Pancreas (tissue), 10 donors: ENCODE measurements around the gene ZNF224. TPM values are rescaled to one million over a fixed set of nuclear protein-coding genes. Genes with fewer than 3 reads are reported as not detected.

Experiments
- ATAC-seq, 4 donors: fragments of 200-7000 bp; cut with Tn5 transposase; one replicate each; pipeline versions ENCODE4 v1.8.0 to v1.9.1; 2020; ENCODE audit warnings: mild to moderate bottlenecking in 4 of 4, moderate library complexity in 4 of 4
- DNase-seq, 6 donors: peaks; one replicate each; pipeline ENCODE4 v3.0.0-alpha.2; 2020
- FAIRE-seq: peaks from 2 replicates; lab custom pipeline; 2012; peaks lifted over from hg19 to GRCh38; lab: Jason Lieb, UNC
- H3K27ac ChIP-seq, 4 donors: fragments of 200-600 bp; sonication (generic); 1 replicate in 3 of 4; 2 replicates in 1 of 4; pipeline versions ENCODE4 v1.5.0 to v1.8.0; 2020
- H3K27me3 ChIP-seq, 4 donors: fragments of 200-600 bp; one replicate each; pipeline ENCODE4 v1.8.0; 2021
- H3K36me3 ChIP-seq, 3 donors: fragments of 200-600 bp; sonication (generic) in 1 of 3; one replicate each; pipeline versions ENCODE4 v1.5.0 to v1.8.0; 2020 to 2021
- H3K4me1 ChIP-seq, 3 donors: fragments of 200-600 bp; one replicate each; pipeline ENCODE4 v1.8.0; 2021
- H3K4me3 ChIP-seq, 4 donors: fragments of 200-600 bp; sonication (generic) in 2 of 4; one replicate each; pipeline versions ENCODE4 v1.5.0 to v1.8.0; 2020 to 2021
- H3K9me3 ChIP-seq, 4 donors: fragments of 200-600 bp; one replicate each; pipeline ENCODE4 v1.8.0; 2021
- WGBS, 2 donors: extraction: QIAGEN DNeasy Blood & Tissue Kit; methylation state at CpG; one replicate each; pipeline ENCODE4 v1.1.7; 2013; 5-methylcytosine and 5-hydroxymethylcytosine counted together
- intact Hi-C, 3 donors: fragments of 100-400 bp; cut with DNase I; formaldehyde crosslinking; loops; one replicate each; pipeline versions ENCODE4 v1.11.1 to v1.14.2; 2022
- polyA plus RNA-seq, 2 donors: library from polyadenylated mRNA; stranded (reverse); fragments of 200-250 nt; gene quantifications; one replicate each; pipeline ENCODE4 v1.2.3, GENCODE V29; 2013
- total RNA-seq, 6 donors: library from RNA; stranded (reverse); fragmentation: NEBNext Ultra II Directional in 4 of 6; extraction: Animal tissue kit (Norgen Biotek cat#: 25700) in 4 of 6; gene quantifications; one replicate each; pipeline versions ENCODE4 v1.2.1 to v1.2.4, GENCODE V29; 2021 to 2023
- TF ChIP-seq, protein P1 (sequence below), 4 donors: fragments of 200-600 bp; sonication (generic) in 3 of 4; IDR thresholded peaks; one replicate each; pipeline versions ENCODE4 v1.5.0 to v1.8.0; 2021; ENCODE audit warnings: antibody characterized with exemption in 4 of 4
- donor health status: healthy with polysubstance abuse.
- donor health status: DM: no; HTN: no; CAD: no; lungs with moderate emphysema.
- donor health status: DM: no; HTN: no; CAD: no.
- donor health status: control.
- donor health status: control.
- donor health status: Bipolar disorder and iron deficiency.
- donor health status: DM: yes; HTN: yes; CAD: no.
- donor health status: DM: no; HTN: no; CAD: no.
- donor health status: DM: no; HTN: no; CAD: no.
- donor health status: DM: yes; HTN: yes; CAD: no.

The ZNF224 gene
- total RNA-seq (10 to 100 TPM in 4 of 6 donors, 1 to 10 TPM in 2; 5.4 to 16.4 (median 10.2) TPM), polyA plus RNA-seq (10 to 100 TPM; 11.9 to 22.6 TPM)

- Histone ChIP-seq H3K36me3 (peaks cover 0 to 15% (median 0%) of the 10 kb centered on the region in 3 donors), H3K9me3 (no peaks in the 10 kb centered on the region), H3K4me3 (peak within 1 kb of the TSS; percentile 66 to 79 (median 74)), H3K27ac (peak within 1 kb of the TSS in 2 of 4 donors; percentile 53 to 60), H3K4me1 (peaks cover 0 to 11% (median 0%) of the 10 kb centered on the region in 3 donors), H3K27me3 (no peaks in the 10 kb centered on the region)
- peak; percentile 37 for FAIRE-seq
- intact Hi-C loops = no loop called here
- TF ChIP-seq, protein P1, sequence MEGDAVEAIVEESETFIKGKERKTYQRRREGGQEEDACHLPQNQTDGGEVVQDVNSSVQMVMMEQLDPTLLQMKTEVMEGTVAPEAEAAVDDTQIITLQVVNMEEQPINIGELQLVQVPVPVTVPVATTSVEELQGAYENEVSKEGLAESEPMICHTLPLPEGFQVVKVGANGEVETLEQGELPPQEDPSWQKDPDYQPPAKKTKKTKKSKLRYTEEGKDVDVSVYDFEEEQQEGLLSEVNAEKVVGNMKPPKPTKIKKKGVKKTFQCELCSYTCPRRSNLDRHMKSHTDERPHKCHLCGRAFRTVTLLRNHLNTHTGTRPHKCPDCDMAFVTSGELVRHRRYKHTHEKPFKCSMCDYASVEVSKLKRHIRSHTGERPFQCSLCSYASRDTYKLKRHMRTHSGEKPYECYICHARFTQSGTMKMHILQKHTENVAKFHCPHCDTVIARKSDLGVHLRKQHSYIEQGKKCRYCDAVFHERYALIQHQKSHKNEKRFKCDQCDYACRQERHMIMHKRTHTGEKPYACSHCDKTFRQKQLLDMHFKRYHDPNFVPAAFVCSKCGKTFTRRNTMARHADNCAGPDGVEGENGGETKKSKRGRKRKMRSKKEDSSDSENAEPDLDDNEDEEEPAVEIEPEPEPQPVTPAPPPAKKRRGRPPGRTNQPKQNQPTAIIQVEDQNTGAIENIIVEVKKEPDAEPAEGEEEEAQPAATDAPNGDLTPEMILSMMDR (IDR thresholded peaks at IDR 0.05) = no peak
- WGBS, 2 donors = 0% methylated on average over 50 of the region's 50 CpGs
- ATAC-seq = peak; percentile 99 to 100 (median 100)
- peak; percentile 86 to 95 (median 90) for DNase-seq
Measured at GRCh38 chr19:44093931-44094765, at the start of gene ZNF224. Gene ZNF224, plus strand, starts transcription at chr19:44094361. Its CDS starts 3,513 bp downstream, at chr19:44097874.

GRCh38 chr19:44050740-44051649, 43.2 kb upstream of the ZNF224 start:
- TF ChIP-seq, protein P1 (IDR thresholded peaks at IDR 0.05) = no peak
- peak overlapping the region; percentile 3 to 71 (median 42) for H3K4me3 ChIP-seq
- peaks cover 0 to 7% (median 4%) of the 10 kb centered on the region in 3 donors for H3K4me1 ChIP-seq
- peak; percentile 42 to 71 (median 53) for ATAC-seq
- peak overlapping the region; percentile 23 to 77 (median 42) for H3K27ac ChIP-seq
- 5 to 7% methylated on average over 21 of the region's 21 CpGs for WGBS, 2 donors
- H3K9me3 ChIP-seq = no peaks in the 10 kb centered on the region
- no peaks in the 10 kb centered on the region for H3K36me3 ChIP-seq
- FAIRE-seq = no peak
- H3K27me3 ChIP-seq = no peaks in the 10 kb centered on the region
- DNase-seq = peak in 3 of 6 donors; percentile 36 to 51 (median 37)
- intact Hi-C loops = no loop called here

DNA sequence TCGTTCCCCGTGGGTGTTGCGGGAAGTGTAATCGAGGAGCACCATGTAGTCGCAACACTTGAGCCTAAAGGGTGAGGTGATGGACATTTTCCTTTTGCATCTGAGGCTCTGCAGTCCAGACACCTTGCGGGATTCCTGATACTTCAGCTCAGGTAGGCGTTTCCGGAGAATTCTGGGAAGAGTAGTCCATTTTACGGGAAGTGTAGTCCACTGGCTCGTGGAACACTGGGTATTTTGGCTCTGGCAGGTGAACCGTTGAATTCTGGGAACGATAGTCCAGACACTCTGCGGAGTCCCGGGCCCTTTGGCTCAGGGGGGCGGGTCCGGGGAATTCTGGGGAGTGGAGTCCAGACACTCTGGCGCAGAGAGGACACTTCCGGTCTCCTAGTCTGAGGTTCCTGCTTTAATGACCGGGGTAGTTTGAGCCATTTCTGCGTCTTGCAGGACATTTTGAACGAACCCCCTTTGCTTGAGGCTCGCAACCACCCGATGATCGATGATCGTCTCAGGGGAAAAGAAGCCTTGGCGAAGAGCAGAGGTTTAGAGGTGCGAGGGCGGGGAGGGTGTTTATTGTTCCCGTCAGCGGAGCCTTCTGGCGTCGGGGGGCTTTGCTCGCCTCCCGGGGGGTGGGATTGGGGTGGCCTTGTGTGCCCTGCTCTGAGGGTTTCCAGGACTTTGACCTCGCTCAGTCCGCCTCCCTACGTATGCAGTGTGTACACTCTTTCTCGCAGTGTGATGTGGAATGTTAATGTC, 42.3 kb upstream of the ZNF224 start, which contains the start of gene ZNF223:
ZNF223 (plus strand) TSS at position 387 of the 753 bp plus-strand sequence. CDS start 3,141 bp downstream, outside the sequence.
- Histone ChIP-seq H3K4me1 (peaks cover 0 to 7% (median 4%) of the 10 kb centered on the region in 3 donors), H3K36me3 (no peaks in the 10 kb centered on the region), H3K27ac (peak within 1 kb of the TSS; percentile 23 to 77 (median 42)), H3K27me3 (no peaks in the 10 kb centered on the region), H3K4me3 (peak within 1 kb of the TSS; percentile 45 to 71 (median 55)), H3K9me3 (no peaks in the 10 kb centered on the region)
- 1% methylated on average over 37 to 38 of the region's 38 CpGs for WGBS, 2 donors
- intact Hi-C loops = no loop called here
- DNase-seq = peak; percentile 90 to 98 (median 96)
- FAIRE-seq = peak; percentile 94
- TF ChIP-seq, protein P1 (IDR thresholded peaks at IDR 0.05) = no peak
- peak; percentile 99 to 100 (median 100) for ATAC-seq

- no peak for FAIRE-seq
Measured at GRCh38 chr19:44055870-44056269, 38.3 kb upstream of the ZNF224 start.

More at GRCh38 chr19:44055870-44056269, 38.3 kb upstream of the ZNF224 start:
- ATAC-seq (no peak), DNase-seq (no peak)
- Histone ChIP-seq H3K9me3 (no peaks in the 10 kb centered on the region), H3K4me1 (peaks cover 0 to 7% (median 4%) of the 10 kb centered on the region in 3 donors), H3K4me3 (no peak overlapping the region), H3K27ac (no peak overlapping the region), H3K27me3 (no peaks in the 10 kb centered on the region), H3K36me3 (peaks cover 0 to 12% (median 0%) of the 10 kb centered on the region in 3 donors)
- intact Hi-C loops = no loop called here
- TF ChIP-seq, protein P1 (IDR thresholded peaks at IDR 0.05) = no peak
- WGBS, 2 donors = 92 to 96% methylated on average over 5 of the region's 5 CpGs
